PC-9 (cell line): ENCODE data around the gene USP10. TPM values are rescaled to one million over a fixed set of nuclear protein-coding genes. Genes with fewer than 3 reads are reported as not detected.

Experiments used
- BruUV-seq: library from RNA; stranded (reverse); fragments of 400-500 nt; replicated peaks from 2 replicates; lab custom pipeline; 2021; lab: Mats Ljungman, UMichigan
- CTCF ChIA-PET: fragments of 300-600 bp; sonication (Branson Sonifier 250); formaldehyde crosslinking; loops from one replicate; lab custom pipeline; 2022; ENCODE audit warnings: antibody characterized with exemption; lab: Charles Lee
- POLR2A ChIA-PET: fragments of 300-600 bp; sonication (Branson Sonifier 250); formaldehyde crosslinking; loops from one replicate; lab custom pipeline; 2022; ENCODE audit warnings: antibody characterized with exemption; ENCODE audit not compliant: unreplicated experiment; lab: Charles Lee
- DNase-seq, 2 experiments: peaks; one replicate each; pipeline versions ENCODE4 v3.0.0 to v3.0.0-alpha.2; 2015 to 2022; ENCODE audit warnings: mixed read lengths in 1 of 2
- H2AFZ ChIP-seq: fragments of 200-600 bp; sonication (generic); 2 replicates; pipeline ENCODE4 v1.8.1; 2017; ENCODE audit warnings: antibody characterized with exemption
- H3F3A ChIP-seq: fragments of 200-600 bp; sonication (generic); 2 replicates; pipeline ENCODE4 v1.8.1; 2017; ENCODE audit warnings: antibody characterized with exemption, mild to moderate bottlenecking, low read depth; ENCODE audit not compliant: insufficient read depth
- H3K27ac ChIP-seq: fragments of 200-600 bp; sonication (generic); 2 replicates; pipeline ENCODE4 v1.6.1; 2016; ENCODE audit warnings: mixed run types
- H3K27me3 ChIP-seq: fragments of 200-600 bp; sonication (generic); 2 replicates; pipeline ENCODE4 v1.6.1; 2016; ENCODE audit warnings: low read depth, mixed run types; ENCODE audit not compliant: insufficient read depth
- H3K36me3 ChIP-seq: fragments of 200-600 bp; sonication (generic); 2 replicates; pipeline ENCODE4 v1.6.1; 2016; ENCODE audit warnings: low read depth, mixed run types
- H3K4me1 ChIP-seq: fragments of 200-600 bp; sonication (generic); replicated peaks from 2 replicates; pipeline ENCODE4 v1.6.1; 2016; ENCODE audit warnings: mixed run types; ENCODE audit not compliant: insufficient read depth
- H3K4me2 ChIP-seq: fragments of 200-600 bp; sonication (generic); 2 replicates; pipeline ENCODE4 v1.6.1; 2017; ENCODE audit warnings: mixed run types
- H3K4me3 ChIP-seq: fragments of 200-600 bp; sonication (generic); 2 replicates; pipeline ENCODE4 v1.6.1; 2016; ENCODE audit warnings: mixed run types
- H3K79me2 ChIP-seq: fragments of 200-600 bp; sonication (generic); 2 replicates; pipeline ENCODE4 v1.6.1; 2017; ENCODE audit warnings: low read depth, mixed run types
- H3K9me2 ChIP-seq: fragments of 200-600 bp; sonication (generic); 2 replicates; pipeline ENCODE4 v1.8.1; 2017; ENCODE audit warnings: mild to moderate bottlenecking; ENCODE audit not compliant: insufficient read depth
- H3K9me3 ChIP-seq: fragments of 200-600 bp; sonication (generic); 2 replicates; pipeline ENCODE4 v1.8.1; 2016; ENCODE audit warnings: low read depth; ENCODE audit not compliant: insufficient read depth
- H4K20me1 ChIP-seq: fragments of 200-600 bp; sonication (generic); 2 replicates; pipeline ENCODE4 v1.8.1; 2017; ENCODE audit not compliant: insufficient read depth
- EZH2 ChIP-seq: fragments of 200-600 bp; sonication (generic); IDR thresholded peaks from 2 replicates; pipeline ENCODE4 v1.8.0; 2017; ENCODE audit warnings: antibody characterized with exemption, low read depth
- intact Hi-C: fragments of 100-400 bp; cut with micrococcal nuclease; formaldehyde crosslinking; loops from one replicate; pipeline ENCODE4 v1.10.0; 2022; ENCODE audit not compliant: unreplicated experiment
- total RNA-seq: library from RNA; stranded (reverse); gene quantifications from 2 replicates; pipeline ENCODE4 v1.2.3, GENCODE V29; 2021
- TF ChIP-seq, protein P1 (sequence below): fragments of 200-600 bp; sonication (generic); conservative IDR thresholded peaks from 2 replicates; pipeline ENCODE4 v1.6.1; 2017; ENCODE audit warnings: mixed run types, antibody characterized with exemption, mild to moderate bottlenecking, moderate library complexity

The USP10 gene
- total RNA-seq, 1 experiment from 2014 or later, result 109 TPM

DNA sequence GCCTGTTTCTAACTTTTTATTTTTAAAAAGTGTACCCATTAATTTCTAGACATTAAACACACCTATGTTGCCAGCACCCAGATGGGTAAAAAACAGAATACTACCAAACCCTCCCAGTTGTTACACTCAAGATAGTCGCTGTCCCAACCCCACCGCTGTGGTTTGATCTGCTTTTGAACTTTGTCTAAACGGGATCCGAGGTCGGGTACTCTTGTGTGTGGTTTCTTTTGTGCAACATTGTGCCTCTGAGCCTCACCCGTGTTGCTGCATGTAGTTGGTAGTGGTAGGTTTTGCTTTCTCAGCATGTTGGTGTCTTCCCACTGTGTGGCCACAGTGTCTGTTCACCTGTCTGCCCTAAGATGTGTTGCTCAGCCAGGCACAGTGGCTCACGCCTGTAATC, 47.2 kb upstream of the USP10 start:
- H3K79me2 ChIP-seq, result peaks cover 32% of the 10 kb centered on the region
- CTCF ChIA-PET, result no interaction called here

DNA sequence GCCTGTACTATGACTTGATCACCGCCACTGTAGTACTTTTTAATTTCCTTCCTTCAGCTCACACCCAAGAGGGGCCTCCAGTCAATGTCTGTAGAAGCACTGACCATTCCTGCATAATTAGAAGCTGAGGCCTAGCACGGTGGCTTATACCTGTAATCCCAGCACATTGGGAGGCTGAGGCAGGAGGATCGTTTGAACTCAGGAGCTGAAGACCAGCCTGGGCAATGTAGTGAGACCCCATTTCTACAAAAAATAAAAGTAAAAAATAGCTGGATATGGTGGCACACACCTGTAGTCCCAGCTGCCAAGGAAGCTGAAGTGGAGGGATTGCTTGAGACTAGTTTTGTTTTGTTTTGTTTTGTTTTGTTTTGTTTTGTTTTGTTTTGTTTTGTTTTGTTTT, 45.6 kb upstream of the USP10 start:
- CTCF ChIA-PET, result interaction anchor here (0.6 kb wide), 1 partner anchor 18 kb away, joined by 3 read pairs; no protein-coding TSS in a partner anchor
- Histone ChIP-seq H3K36me3 (peaks cover 3% of the 10 kb centered on the region; the same call in 1 of the 2 replicates), H2AFZ (no peak overlapping the region), H3K4me2 (no peak overlapping the region), H3F3A (0 out of 2 replicates have a peak, but pooled peaks cover 5% of the 10 kb centered on the region), H3K4me3 (no peak overlapping the region), H3K9me2 (no peaks in the 10 kb centered on the region), H4K20me1 (peaks cover 8% of the 10 kb centered on the region; the same call in 1 of the 2 replicates), H3K27ac (no peak overlapping the region), H3K9me3 (no peaks in the 10 kb centered on the region), H3K4me1 (peaks cover 10% of the 10 kb centered on the region; the same call in 1 of the 2 replicates), H3K79me2 (peaks cover 28% of the 10 kb centered on the region), H3K27me3 (no peaks in the 10 kb centered on the region)
- TF ChIP-seq, protein P1, sequence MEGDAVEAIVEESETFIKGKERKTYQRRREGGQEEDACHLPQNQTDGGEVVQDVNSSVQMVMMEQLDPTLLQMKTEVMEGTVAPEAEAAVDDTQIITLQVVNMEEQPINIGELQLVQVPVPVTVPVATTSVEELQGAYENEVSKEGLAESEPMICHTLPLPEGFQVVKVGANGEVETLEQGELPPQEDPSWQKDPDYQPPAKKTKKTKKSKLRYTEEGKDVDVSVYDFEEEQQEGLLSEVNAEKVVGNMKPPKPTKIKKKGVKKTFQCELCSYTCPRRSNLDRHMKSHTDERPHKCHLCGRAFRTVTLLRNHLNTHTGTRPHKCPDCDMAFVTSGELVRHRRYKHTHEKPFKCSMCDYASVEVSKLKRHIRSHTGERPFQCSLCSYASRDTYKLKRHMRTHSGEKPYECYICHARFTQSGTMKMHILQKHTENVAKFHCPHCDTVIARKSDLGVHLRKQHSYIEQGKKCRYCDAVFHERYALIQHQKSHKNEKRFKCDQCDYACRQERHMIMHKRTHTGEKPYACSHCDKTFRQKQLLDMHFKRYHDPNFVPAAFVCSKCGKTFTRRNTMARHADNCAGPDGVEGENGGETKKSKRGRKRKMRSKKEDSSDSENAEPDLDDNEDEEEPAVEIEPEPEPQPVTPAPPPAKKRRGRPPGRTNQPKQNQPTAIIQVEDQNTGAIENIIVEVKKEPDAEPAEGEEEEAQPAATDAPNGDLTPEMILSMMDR, result no peak
- no peak for TF ChIP-seq EZH2
- no peak for DNase-seq
- POLR2A ChIA-PET, result interaction anchor here (0.5 kb wide), 1 partner anchor 11 kb away, joined by 3 read pairs; no protein-coding TSS in a partner anchor
- intact Hi-C loops, result no loop called here
- BruUV-seq, result no TSS peak

More for the DNA sequence above, 47.2 kb upstream of the USP10 start:
- no peaks in the 10 kb centered on the region for H3K9me3 ChIP-seq
- H3K27me3 ChIP-seq, result no peaks in the 10 kb centered on the region
- no peak overlapping the region for H3K4me3 ChIP-seq
- H4K20me1 ChIP-seq, result peaks cover 8% of the 10 kb centered on the region; the same call in 1 of the 2 replicates
- H3K9me2 ChIP-seq, result no peaks in the 10 kb centered on the region
- intact Hi-C loops, result no loop called here
- H3F3A ChIP-seq, result 0 out of 2 replicates have a peak, but pooled peaks cover 6% of the 10 kb centered on the region
- H3K4me1 ChIP-seq, result peaks cover 12% of the 10 kb centered on the region; the same call in 1 of the 2 replicates
- BruUV-seq, result no TSS peak
- H2AFZ ChIP-seq, result no peak overlapping the region
- POLR2A ChIA-PET, result interaction anchor here (0.7 kb wide), 1 partner anchor 90 kb away, joined by 5 read pairs; no protein-coding TSS in a partner anchor
- H3K4me2 ChIP-seq, result no peak overlapping the region
- no peak for DNase-seq
- no peak overlapping the region for H3K27ac ChIP-seq
- peaks cover 3% of the 10 kb centered on the region; the same call in 1 of the 2 replicates for H3K36me3 ChIP-seq
- TF ChIP-seq, protein P1, result no peak
- no peak for TF ChIP-seq EZH2

DNA sequence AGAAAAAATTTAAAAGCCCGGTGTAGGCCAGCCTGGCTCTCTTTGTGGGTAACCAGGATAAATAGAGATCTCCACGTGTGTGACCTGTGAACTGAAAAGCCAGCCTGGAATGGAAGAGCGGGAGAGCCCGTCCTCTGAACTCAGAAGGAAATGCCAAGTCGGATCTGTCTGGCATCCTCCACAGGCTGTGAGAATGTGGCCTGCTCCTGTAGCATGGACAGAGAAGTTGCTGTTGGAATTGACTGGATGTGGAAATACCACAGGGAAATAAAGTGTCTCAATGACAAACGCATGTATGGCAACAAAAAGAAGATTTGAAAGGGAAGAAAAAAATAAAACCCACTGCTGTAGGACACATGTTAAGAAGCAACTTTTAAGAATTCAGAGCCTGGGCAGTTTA, 44.8 kb upstream of the USP10 start:
- TF ChIP-seq EZH2, result no peak
- TF ChIP-seq, protein P1, result no peak
- Histone ChIP-seq H3K27ac (no peak overlapping the region), H3K9me3 (no peaks in the 10 kb centered on the region), H3K27me3 (no peaks in the 10 kb centered on the region), H3F3A (0 out of 2 replicates have a peak, but pooled peaks cover 5% of the 10 kb centered on the region), H3K4me1 (peaks cover 4% of the 10 kb centered on the region; the same call in 1 of the 2 replicates), H3K79me2 (peaks cover 20% of the 10 kb centered on the region), H4K20me1 (0 out of 2 replicates have a peak, but pooled peaks cover 6% of the 10 kb centered on the region), H2AFZ (no peak overlapping the region), H3K36me3 (peaks cover 7% of the 10 kb centered on the region), H3K4me3 (no peak overlapping the region), H3K4me2 (no peak overlapping the region), H3K9me2 (no peaks in the 10 kb centered on the region)
- intact Hi-C loops, result no loop called here
- ChIA-PET CTCF (no interaction called here), POLR2A (no interaction called here)
- DNase-seq, result no peak
- BruUV-seq, result no TSS peak
